GM19452 (cell line): ENCODE measurements around the gene FAM168A.
"Not testable (repeated sequence)": the region's sequence is repeated elsewhere in the genome, so short reads cannot be mapped to it uniquely, and the experiment has no call there.

Experiments
- ATAC-seq: cut with Tn5 transposase; IDR thresholded peaks from one replicate; pipeline ENCODE4 v1.9.1; 2021; ENCODE audit not compliant: unreplicated experiment

The FAM168A gene

GRCh38 chr11:73470036-73470612, 127.8 kb downstream of the FAM168A start:
- not testable (repeated sequence) for ATAC-seq

GRCh38 chr11:73469401-73469800, 128.5 kb downstream of the FAM168A start:
- no peak for ATAC-seq

- no peak for ATAC-seq
Measured at GRCh38 chr11:73468590-73469161, 129.2 kb downstream of the FAM168A start.

- no peak for ATAC-seq
Measured at GRCh38 chr11:73467505-73467904, 130.4 kb downstream of the FAM168A start.

GRCh38 chr11:73466643-73467042, 131.3 kb downstream of the FAM168A start:
- ATAC-seq = no peak

GRCh38 chr11:73465871-73466270, 132.0 kb downstream of the FAM168A start:
- ATAC-seq = no peak

GRCh38 chr11:73465023-73465675, 132.8 kb downstream of the FAM168A start:
- ATAC-seq = no peak

- no peak for ATAC-seq
Measured at GRCh38 chr11:73464347-73464746, 133.6 kb downstream of the FAM168A start.

GRCh38 chr11:73463359-73463758, 134.6 kb downstream of the FAM168A start:
- ATAC-seq = no peak

GRCh38 chr11:73461964-73462363, 135.9 kb downstream of the FAM168A start:
- no peak for ATAC-seq

- no peak for ATAC-seq
Measured at GRCh38 chr11:73461335-73461840, 136.5 kb downstream of the FAM168A start.

GRCh38 chr11:73458201-73458600, 139.7 kb downstream of the FAM168A start:
- no peak for ATAC-seq

GRCh38 chr11:73454987-73455386, 142.9 kb downstream of the FAM168A start:
- no peak for ATAC-seq

GRCh38 chr11:73453562-73453961, 144.3 kb downstream of the FAM168A start:
- no peak for ATAC-seq

GRCh38 chr11:73452726-73453125, 145.2 kb downstream of the FAM168A start:
- ATAC-seq = no peak

- ATAC-seq = no peak
Measured at GRCh38 chr11:73451896-73452295, 146.0 kb downstream of the FAM168A start.

- ATAC-seq = no peak
Measured at GRCh38 chr11:73446766-73447165, 151.1 kb downstream of the FAM168A start.

GRCh38 chr11:73445980-73446379, 151.9 kb downstream of the FAM168A start:
- ATAC-seq = no peak

GRCh38 chr11:73439002-73439843, 158.7 kb downstream of the FAM168A start:
- no peak for ATAC-seq

GRCh38 chr11:73436859-73437258, 161.1 kb downstream of the FAM168A start:
- not testable (repeated sequence) for ATAC-seq

GRCh38 chr11:73431396-73431795, 166.5 kb downstream of the FAM168A start:
- no peak for ATAC-seq
